Testis (tissue), 3 donors: ENCODE data around the gene TBCD. TPM values are rescaled to one million over a fixed set of nuclear protein-coding genes. Genes with fewer than 3 reads are reported as not detected.

ENCODE experiments used
- DNase-seq: peaks from one replicate; pipeline ENCODE4 v3.0.0-alpha.2; 2019
- H3K27ac ChIP-seq, 2 donors: fragments of 200-600 bp; sonication (generic); one replicate each; pipeline ENCODE4 v1.5.1; 2019
- H3K27me3 ChIP-seq: fragments of 200-600 bp; sonication (generic); one replicate; pipeline ENCODE4 v1.5.1; 2019
- H3K36me3 ChIP-seq: fragments of 200-600 bp; sonication (generic); one replicate; pipeline ENCODE4 v1.5.1; 2017; ENCODE audit warnings: low read depth; ENCODE audit errors: missing control alignments
- H3K4me1 ChIP-seq: fragments of 200-600 bp; sonication (generic); one replicate; pipeline ENCODE4 v1.5.1; 2019
- H3K4me3 ChIP-seq, 2 donors: fragments of 200-600 bp; sonication (generic); one replicate each; pipeline ENCODE4 v1.5.1; 2017 to 2019
- H3K9me3 ChIP-seq: fragments of 200-600 bp; sonication (generic); one replicate; pipeline ENCODE4 v1.5.1; 2017
- POLR2A ChIP-seq: fragments of 450-650 bp; IDR thresholded peaks from one replicate; pipeline ENCODE4 v1.6.1; 2017; ENCODE audit warnings: antibody characterized with exemption, mild to moderate bottlenecking, moderate library complexity
- WGBS, 2 donors: methylation state at CpG; one replicate each; pipeline ENCODE4 v1.1.5; 2018; 5-methylcytosine and 5-hydroxymethylcytosine counted together
- intact Hi-C: fragments of 100-400 bp; cut with DNase I; formaldehyde crosslinking; loops from one replicate; pipeline ENCODE4 v1.15.1; 2023; ENCODE audit warnings: low total_unique reads
- polyA plus RNA-seq: library from polyadenylated mRNA; stranded (reverse); fragments of 350-450 nt; fragmentation: Illumina TruSeq; extraction: RNeasy Lipid Tissue Mini Kit (QIAGEN cat#74804); gene quantifications from one replicate; pipeline ENCODE4 v1.2.3, GENCODE V29; 2014; ENCODE audit warnings: low read depth, low replicate concordance; ENCODE audit not compliant: insufficient read depth
- total RNA-seq, 2 donors: library from RNA; depleted of rRNA; stranded (reverse); fragments of >200 nt; gene quantifications; one replicate each; pipeline ENCODE4 v1.2.3, GENCODE V29; 2016
- TF ChIP-seq, protein P1 (sequence below), 3 experiments: fragments of 450-650 bp in 2 of 3; fragments of 200-600 bp in 1 of 3; sonication (generic) in 1 of 3; IDR thresholded peaks; one replicate each; pipeline ENCODE4 v1.5.1; 2016 to 2019; ENCODE audit warnings: antibody characterized with exemption in 3 of 3, mild to moderate bottlenecking in 2 of 3, moderate library complexity in 1 of 3

TBCD gene
- total and polyA plus RNA-seq, 3 donors from 2014 or later: 81.2 to 128 (median 115) TPM

DNA sequence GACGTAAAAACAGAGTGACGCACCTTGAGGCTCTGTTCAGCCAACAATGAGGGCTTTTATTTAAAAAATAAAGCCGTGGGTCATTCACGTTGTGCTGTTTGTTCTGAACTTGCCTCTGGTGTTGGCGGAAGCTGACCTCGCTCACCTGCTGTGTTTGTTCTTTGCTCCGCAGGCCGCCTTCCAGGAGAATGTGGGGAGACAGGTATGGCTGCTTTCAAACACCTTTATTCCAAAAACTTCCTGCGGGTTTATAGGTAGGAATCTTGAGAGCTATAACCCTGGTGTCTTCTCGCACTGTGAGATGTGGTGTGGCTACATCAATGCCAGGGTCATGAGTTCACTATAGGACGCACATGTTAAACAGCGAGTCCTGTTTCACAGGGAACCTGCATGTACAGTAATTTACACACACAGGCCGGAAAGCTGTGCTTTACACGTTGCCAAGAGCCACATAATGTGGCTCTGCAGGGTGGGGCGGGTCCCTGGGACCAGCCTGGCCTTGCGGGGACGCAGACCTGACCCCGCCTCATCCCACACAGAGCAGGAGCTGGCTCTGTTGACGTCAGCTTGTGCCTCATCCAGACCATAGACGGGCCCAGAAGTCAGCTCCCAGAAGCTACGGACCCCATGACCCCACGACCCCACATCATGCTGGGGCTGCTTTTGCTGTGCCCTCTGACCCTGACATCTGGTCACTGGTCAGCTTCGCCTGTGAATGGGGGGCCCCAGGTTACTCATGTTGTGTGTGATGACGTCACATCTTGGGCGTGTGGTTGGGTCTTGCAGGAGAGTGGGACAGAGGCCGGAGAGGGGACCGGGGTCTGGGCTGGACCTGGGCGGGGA lies 137.9 kb downstream of the TBCD start:
- no peaks in the 10 kb centered on the region for H3K36me3 ChIP-seq
- DNase-seq: no peak
- TF ChIP-seq, protein P1, sequence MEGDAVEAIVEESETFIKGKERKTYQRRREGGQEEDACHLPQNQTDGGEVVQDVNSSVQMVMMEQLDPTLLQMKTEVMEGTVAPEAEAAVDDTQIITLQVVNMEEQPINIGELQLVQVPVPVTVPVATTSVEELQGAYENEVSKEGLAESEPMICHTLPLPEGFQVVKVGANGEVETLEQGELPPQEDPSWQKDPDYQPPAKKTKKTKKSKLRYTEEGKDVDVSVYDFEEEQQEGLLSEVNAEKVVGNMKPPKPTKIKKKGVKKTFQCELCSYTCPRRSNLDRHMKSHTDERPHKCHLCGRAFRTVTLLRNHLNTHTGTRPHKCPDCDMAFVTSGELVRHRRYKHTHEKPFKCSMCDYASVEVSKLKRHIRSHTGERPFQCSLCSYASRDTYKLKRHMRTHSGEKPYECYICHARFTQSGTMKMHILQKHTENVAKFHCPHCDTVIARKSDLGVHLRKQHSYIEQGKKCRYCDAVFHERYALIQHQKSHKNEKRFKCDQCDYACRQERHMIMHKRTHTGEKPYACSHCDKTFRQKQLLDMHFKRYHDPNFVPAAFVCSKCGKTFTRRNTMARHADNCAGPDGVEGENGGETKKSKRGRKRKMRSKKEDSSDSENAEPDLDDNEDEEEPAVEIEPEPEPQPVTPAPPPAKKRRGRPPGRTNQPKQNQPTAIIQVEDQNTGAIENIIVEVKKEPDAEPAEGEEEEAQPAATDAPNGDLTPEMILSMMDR (IDR thresholded peaks at IDR 0.05): no peak
- no peaks in the 10 kb centered on the region for H3K27me3 ChIP-seq
- H3K4me3 ChIP-seq: no peak overlapping the region
- 92 to 94% methylated on average over 18 to 27 of the region's 28 CpGs for WGBS, 2 donors
- intact Hi-C loops: no loop called here
- H3K27ac ChIP-seq: no peak overlapping the region
- no peaks in the 10 kb centered on the region for H3K9me3 ChIP-seq
- H3K4me1 ChIP-seq: peaks cover 5% of the 10 kb centered on the region

DNA sequence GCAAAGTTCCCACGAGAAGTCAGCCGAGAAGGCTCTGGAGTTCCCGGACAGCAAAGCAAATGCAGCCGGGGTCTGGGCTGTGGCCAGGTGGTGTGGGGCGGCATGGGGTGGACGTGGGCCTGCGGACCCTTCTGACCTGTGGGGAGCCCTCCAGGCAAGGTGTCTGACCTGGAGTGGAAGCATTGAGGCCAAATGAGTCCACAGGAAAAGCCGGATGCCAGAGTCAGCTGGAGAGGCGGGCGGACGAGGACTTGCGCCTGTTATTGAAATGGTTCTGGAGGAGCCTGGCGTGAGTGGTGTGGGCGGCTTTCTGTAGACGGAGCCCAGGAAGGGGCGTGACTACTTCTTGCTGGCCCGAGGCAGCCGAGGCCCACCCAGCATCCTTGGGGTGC lies 138.5 kb downstream of the TBCD start:
- Histone ChIP-seq H3K27me3 (no peaks in the 10 kb centered on the region), H3K27ac (no peak overlapping the region), H3K4me3 (no peak overlapping the region), H3K4me1 (peaks cover 5% of the 10 kb centered on the region), H3K9me3 (no peaks in the 10 kb centered on the region), H3K36me3 (no peaks in the 10 kb centered on the region)
- WGBS, 2 donors: 88 to 92% methylated on average over 18 of the region's 18 CpGs
- no peak for DNase-seq
- TF ChIP-seq, protein P1 (IDR thresholded peaks at IDR 0.05): no peak
- no peak for TF ChIP-seq POLR2A
- intact Hi-C loops: no loop called here

DNA sequence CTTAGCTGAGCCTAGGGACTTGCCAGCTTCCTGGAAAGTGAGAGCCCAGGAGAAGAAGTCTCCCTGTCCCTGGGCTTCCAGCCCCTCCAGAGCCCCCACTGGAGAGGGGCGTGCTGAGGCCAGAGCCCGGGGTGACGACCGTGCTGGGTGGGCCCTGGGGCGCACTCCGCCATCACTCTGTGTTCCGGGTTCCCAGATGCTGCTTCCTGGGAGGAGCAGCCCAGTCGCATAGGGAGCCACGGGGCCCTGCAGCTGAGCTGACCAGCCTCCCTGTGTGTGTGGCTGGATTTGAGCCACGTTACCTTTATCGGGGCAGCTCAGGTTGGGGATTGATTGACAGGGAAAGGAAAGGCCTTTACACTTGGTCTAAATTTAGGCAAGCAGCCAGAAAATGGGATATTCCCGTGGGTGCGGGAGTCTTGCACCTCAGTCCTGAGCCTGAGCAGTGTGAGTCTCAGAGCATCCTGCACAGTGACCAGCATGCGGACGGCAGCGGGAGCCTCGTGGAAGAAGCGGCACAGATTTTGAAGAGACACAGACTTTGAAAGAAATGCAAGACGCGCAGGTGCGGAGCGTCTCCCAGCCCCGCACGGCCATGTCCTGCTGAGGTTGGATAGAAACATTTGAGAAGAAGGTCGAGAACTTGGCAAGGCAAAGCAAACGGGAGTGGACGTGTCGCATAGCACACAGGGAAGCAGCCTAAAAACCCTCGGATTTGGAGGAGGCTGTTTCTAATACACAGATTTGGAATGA lies 139.2 kb downstream of the TBCD start:
- Histone ChIP-seq H3K27me3 (no peaks in the 10 kb centered on the region), H3K9me3 (no peaks in the 10 kb centered on the region), H3K36me3 (no peaks in the 10 kb centered on the region), H3K27ac (no peak overlapping the region), H3K4me1 (peaks cover 5% of the 10 kb centered on the region), H3K4me3 (no peak overlapping the region)
- WGBS, 2 donors: 89 to 94% methylated on average over 22 to 24 of the region's 29 CpGs
- intact Hi-C loops: no loop called here
- DNase-seq: no peak
- TF ChIP-seq, protein P1 (IDR thresholded peaks at IDR 0.05): no peak
- no peak for TF ChIP-seq POLR2A

DNA sequence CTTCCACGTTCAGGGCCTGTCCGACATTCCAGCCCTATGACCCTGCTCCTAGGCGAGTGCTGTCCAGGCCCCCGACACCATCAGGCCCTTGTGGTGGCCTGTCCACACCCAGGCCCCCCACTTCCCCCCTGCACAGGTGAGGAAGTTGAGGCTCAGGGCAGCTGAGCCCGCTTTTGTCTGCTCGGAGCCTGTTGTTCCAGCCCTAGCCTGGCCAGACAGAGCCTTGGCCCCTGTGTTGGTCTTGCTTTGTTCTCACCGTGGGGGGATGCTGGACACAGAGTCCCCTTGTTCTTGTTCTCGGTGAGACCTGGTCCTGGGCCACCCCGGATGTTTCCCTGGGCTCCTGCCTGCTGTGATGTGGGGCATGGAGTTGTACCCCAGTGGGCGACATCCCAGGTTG lies 140.0 kb downstream of the TBCD start:
- WGBS, 2 donors: 94 to 96% methylated on average over 4 to 10 of the region's 10 CpGs
- intact Hi-C loops: no loop called here

More for the DNA sequence above, 140.0 kb downstream of the TBCD start:
- Histone ChIP-seq H3K9me3 (no peaks in the 10 kb centered on the region), H3K4me1 (peaks cover 5% of the 10 kb centered on the region), H3K4me3 (no peak overlapping the region), H3K27me3 (no peaks in the 10 kb centered on the region), H3K36me3 (no peaks in the 10 kb centered on the region), H3K27ac (no peak overlapping the region)
- no peak for DNase-seq
- TF ChIP-seq POLR2A: no peak
- TF ChIP-seq, protein P1 (IDR thresholded peaks at IDR 0.05): no peak
